ENCODE results near the gene SIDT1. TPM values are rescaled to one million over a fixed set of nuclear protein-coding genes. Genes with fewer than 3 reads are reported as not detected.

SIDT1 gene
- total RNA-seq, 4 donors from 2014 or later = 0.13 to 2.7 (median 0.99) TPM

DNA sequence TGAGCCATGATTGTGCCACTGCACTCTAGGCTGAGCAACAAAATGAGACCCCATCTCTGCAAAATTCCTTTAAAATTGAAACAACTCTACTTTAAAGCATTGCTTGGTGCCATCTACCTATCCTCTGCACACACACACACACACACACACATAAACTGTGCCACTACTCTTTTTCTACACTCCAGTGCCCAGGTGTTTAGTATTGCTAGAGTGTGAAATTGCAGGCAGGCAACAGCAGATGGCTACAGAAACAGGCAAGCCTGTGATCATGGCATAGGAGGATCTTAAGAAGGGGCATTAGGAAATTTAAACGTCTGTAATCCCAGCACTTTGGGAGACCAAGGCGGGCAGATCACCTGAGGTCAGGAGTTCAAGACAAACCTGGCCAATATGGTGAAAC is 39.0 kb downstream of the SIDT1 start:
- TF ChIP-seq, protein P1, sequence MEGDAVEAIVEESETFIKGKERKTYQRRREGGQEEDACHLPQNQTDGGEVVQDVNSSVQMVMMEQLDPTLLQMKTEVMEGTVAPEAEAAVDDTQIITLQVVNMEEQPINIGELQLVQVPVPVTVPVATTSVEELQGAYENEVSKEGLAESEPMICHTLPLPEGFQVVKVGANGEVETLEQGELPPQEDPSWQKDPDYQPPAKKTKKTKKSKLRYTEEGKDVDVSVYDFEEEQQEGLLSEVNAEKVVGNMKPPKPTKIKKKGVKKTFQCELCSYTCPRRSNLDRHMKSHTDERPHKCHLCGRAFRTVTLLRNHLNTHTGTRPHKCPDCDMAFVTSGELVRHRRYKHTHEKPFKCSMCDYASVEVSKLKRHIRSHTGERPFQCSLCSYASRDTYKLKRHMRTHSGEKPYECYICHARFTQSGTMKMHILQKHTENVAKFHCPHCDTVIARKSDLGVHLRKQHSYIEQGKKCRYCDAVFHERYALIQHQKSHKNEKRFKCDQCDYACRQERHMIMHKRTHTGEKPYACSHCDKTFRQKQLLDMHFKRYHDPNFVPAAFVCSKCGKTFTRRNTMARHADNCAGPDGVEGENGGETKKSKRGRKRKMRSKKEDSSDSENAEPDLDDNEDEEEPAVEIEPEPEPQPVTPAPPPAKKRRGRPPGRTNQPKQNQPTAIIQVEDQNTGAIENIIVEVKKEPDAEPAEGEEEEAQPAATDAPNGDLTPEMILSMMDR (IDR thresholded peaks at IDR 0.05) = no peak
- TF ChIP-seq POLR2A (IDR thresholded peaks at IDR 0.05) = no peak
- WGBS, 2 donors = 52 to 54% methylated on average over 2 of the region's 2 CpGs
- intact Hi-C loops (cut with DNase I; ENCODE audit: low total_unique reads) = no loop called here
- DNase-seq (ENCODE audit: low spot score in 2 of 2) = no peak
- H3K4me3 ChIP-seq (ENCODE audit: low read depth, poor library complexity, severe bottlenecking) = no peak overlapping the region

DNA sequence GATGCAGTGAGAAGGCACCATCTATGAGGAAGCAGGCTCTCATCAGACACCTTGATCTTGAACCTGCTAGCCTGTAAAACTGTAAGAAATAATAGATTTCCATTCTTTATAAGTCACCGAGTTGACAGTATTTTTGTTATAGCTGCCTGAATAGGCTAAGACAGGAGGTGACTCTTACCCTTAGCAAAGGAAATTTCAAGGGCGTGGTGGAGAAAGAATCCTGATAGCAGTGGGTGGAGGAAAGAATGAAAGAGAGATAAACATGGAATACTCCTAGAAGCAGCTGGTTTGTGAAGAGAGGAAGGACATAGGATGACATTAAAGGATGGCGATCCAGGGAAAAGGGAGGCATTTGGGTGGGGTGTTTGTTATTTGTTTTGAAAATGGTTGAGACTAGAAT is 41.4 kb downstream of the SIDT1 start:
- TF ChIP-seq POLR2A (IDR thresholded peaks at IDR 0.05) = no peak
- TF ChIP-seq, protein P1 (IDR thresholded peaks at IDR 0.05) = no peak
- intact Hi-C loops (cut with DNase I; ENCODE audit: low total_unique reads) = no loop called here
- DNase-seq (ENCODE audit: low spot score in 2 of 2) = no peak
- 85 to 92% methylated on average over 3 of the region's 3 CpGs for WGBS, 2 donors
- H3K4me3 ChIP-seq (ENCODE audit: low read depth, poor library complexity, severe bottlenecking) = no peak overlapping the region

GRCh38 chr3:113574213-113574612 is 41.9 kb downstream of the SIDT1 start:
- DNase-seq (ENCODE audit: low spot score in 2 of 2) = no peak
- H3K4me3 ChIP-seq (ENCODE audit: low read depth, poor library complexity, severe bottlenecking) = no peak overlapping the region
- intact Hi-C loops (cut with DNase I; ENCODE audit: low total_unique reads) = no loop called here
- TF ChIP-seq, protein P1 (IDR thresholded peaks at IDR 0.05) = no peak
- TF ChIP-seq POLR2A (IDR thresholded peaks at IDR 0.05) = no peak
- 75 to 77% methylated on average over 2 of the region's 2 CpGs for WGBS, 2 donors

DNA sequence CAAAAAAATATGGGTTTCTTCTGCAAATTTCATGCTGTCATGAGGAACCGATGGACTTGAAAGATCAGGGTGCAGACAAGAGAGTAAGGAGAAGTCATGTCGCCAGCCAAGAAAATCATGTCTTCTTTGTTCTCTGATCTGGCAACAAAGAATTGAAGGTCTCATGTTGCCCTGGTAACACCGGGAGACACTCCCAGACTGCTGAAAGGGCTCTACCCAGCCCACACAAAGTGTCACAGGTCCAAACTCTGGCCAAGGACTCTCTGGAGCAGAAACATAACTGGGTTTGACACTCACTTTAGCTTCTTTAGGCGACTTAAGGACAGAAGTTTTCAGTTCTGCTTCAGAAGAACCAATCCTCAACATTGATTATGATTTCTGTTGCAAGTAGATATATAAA is 42.9 kb downstream of the SIDT1 start:
- no peak overlapping the region for H3K4me3 ChIP-seq (ENCODE audit: low read depth, poor library complexity, severe bottlenecking)
- DNase-seq (ENCODE audit: low spot score in 2 of 2) = no peak
- 26 to 31% methylated on average over 4 of the region's 4 CpGs for WGBS, 2 donors
- intact Hi-C loops (cut with DNase I; ENCODE audit: low total_unique reads) = no loop called here
- TF ChIP-seq, protein P1 (IDR thresholded peaks at IDR 0.05) = no peak
- no peak for TF ChIP-seq POLR2A (IDR thresholded peaks at IDR 0.05)

- TF ChIP-seq POLR2A (IDR thresholded peaks at IDR 0.05) = no peak
- TF ChIP-seq, protein P1 (IDR thresholded peaks at IDR 0.05) = no peak
- intact Hi-C loops (cut with DNase I; ENCODE audit: low total_unique reads) = no loop called here
- DNase-seq (ENCODE audit: low spot score in 2 of 2) = no peak
- no peak overlapping the region for H3K4me3 ChIP-seq (ENCODE audit: low read depth, poor library complexity, severe bottlenecking)
- WGBS, 2 donors = 26 to 38% methylated on average over 1 of the region's 1 CpG
Measured at GRCh38 chr3:113585228-113585627, 52.9 kb downstream of the SIDT1 start.

GRCh38 chr3:113585720-113586119 is 53.4 kb downstream of the SIDT1 start:
- TF ChIP-seq, protein P1 (IDR thresholded peaks at IDR 0.05) = no peak
- TF ChIP-seq POLR2A (IDR thresholded peaks at IDR 0.05) = no peak
- H3K4me3 ChIP-seq (ENCODE audit: low read depth, poor library complexity, severe bottlenecking) = no peak overlapping the region
- intact Hi-C loops (cut with DNase I; ENCODE audit: low total_unique reads) = no loop called here
- DNase-seq (ENCODE audit: low spot score in 2 of 2) = no peak
- WGBS, 2 donors = 71 to 79% methylated on average over 3 of the region's 3 CpGs
